ENCODE measurements around the gene ALDH16A1. TPM values are rescaled to one million over a fixed set of nuclear protein-coding genes. Genes with fewer than 3 reads are reported as not detected.

Gene ALDH16A1
- total and polyA plus RNA-seq, 2 of the 4 experiments (the other 2 are of a cell fraction), result 10.4 to 12.9 TPM

DNA sequence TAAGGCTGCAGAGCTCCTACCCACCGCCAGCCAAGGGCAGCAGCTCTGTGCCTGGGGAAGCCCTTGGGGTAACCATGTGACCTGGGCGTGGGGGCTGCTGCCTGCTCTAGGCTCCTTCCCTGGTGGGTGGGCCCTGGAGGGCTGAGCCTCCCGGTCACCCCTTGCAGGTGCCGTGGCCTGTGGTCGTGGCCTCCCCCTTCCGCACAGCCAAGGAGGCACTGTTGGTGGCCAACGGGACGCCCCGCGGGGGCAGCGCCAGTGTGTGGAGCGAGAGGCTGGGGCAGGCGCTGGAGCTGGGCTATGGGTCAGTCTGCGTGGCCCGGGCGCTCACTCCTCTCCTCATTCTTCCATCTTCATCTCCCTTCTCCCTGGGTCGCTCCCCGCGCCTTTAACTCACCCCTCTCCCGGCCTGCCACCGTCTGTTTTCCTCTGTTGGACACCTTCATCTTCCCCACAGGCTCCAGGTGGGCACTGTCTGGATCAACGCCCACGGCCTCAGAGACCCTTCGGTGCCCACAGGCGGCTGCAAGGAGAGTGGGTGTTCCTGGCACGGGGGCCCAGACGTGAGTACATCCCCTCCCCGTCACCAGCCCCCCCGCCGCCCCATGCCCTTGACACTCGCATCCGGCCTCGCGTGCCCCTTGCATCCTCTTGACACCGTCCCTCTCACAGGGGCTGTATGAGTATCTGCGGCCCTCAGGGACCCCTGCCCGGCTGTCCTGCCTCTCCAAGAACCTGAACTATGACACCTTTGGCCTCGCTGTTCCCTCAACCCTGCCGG, 11.1 kb downstream of the ALDH16A1 start:
- H2BK15ac ChIP-seq (ENCODE audit: low read depth, low read length), result no peak overlapping the region
- H3K4me2 ChIP-seq (ENCODE audit: low read depth, low read length), result no peak overlapping the region
- H2BK20ac ChIP-seq (ENCODE audit: low read depth, low read length), result no peak overlapping the region
- peaks cover 2% of the 10 kb centered on the region; the same call in 1 of the 2 replicates for H3K9me1 ChIP-seq (ENCODE audit: insufficient read depth, low read length)
- BruUV-seq (replicated peaks), result no TSS peak
- no peak overlapping the region for H3K4ac ChIP-seq (ENCODE audit: low read depth, low read length)
- H3K56ac ChIP-seq (ENCODE audit: extremely low read depth, insufficient read depth, low read length), result no peak overlapping the region
- no peak overlapping the region for H3K23ac ChIP-seq (ENCODE audit: low read depth, low read length)
- ChIA-PET CTCF (no interaction called here), POLR2A (ENCODE audit: unreplicated experiment) (no interaction called here)
- intact Hi-C loops (cut with micrococcal nuclease), result no loop called here
- DNase-seq (no peak), ATAC-seq (ENCODE audit: low read depth) (no peak)
- no peak overlapping the region for H4K91ac ChIP-seq (ENCODE audit: insufficient read depth, low read depth, low read length)
- H3K18ac ChIP-seq (ENCODE audit: low read depth, low read length), result no peak overlapping the region
- dilution Hi-C loops (cut with HindIII; ENCODE audit: low sequenced_read_pairs, unreplicated experiment), result no loop called here
- no peak overlapping the region for H4K5ac ChIP-seq (ENCODE audit: low read depth, low read length)
- 88% methylated on average over 20 of the region's 39 CpGs; no CpG with 5 or more reads in 1 of the 2 experiments for WGBS, 2 experiments (ENCODE audit: extremely low coverage in 2 of 2, insufficient read length in 1 of 2)
- TF ChIP-seq RFX5 (IDR thresholded peaks at IDR 0.05; ENCODE audit: low read depth, low read length) (no peak), RAD21 (IDR thresholded peaks at IDR 0.05; ENCODE audit: low read length) (no peak), CEBPB (IDR thresholded peaks at IDR 0.05; ENCODE audit: low read depth, low read length) (no peak), MAFK (IDR thresholded peaks at IDR 0.05; ENCODE audit: low read depth, low read length) (no peak), RCOR1 (IDR thresholded peaks at IDR 0.05; ENCODE audit: insufficient replicate concordance, low read length) (no peak), MXI1 (IDR thresholded peaks at IDR 0.05; ENCODE audit: borderline replicate concordance, low read depth, low read length) (no peak), BHLHE40 (IDR thresholded peaks at IDR 0.05; ENCODE audit: low read depth, low read length) (no peak), FOS (IDR thresholded peaks at IDR 0.05; ENCODE audit: low read depth, low read length) (no peak)
- TF ChIP-seq, protein P1, sequence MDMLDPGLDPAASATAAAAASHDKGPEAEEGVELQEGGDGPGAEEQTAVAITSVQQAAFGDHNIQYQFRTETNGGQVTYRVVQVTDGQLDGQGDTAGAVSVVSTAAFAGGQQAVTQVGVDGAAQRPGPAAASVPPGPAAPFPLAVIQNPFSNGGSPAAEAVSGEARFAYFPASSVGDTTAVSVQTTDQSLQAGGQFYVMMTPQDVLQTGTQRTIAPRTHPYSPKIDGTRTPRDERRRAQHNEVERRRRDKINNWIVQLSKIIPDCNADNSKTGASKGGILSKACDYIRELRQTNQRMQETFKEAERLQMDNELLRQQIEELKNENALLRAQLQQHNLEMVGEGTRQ (IDR thresholded peaks at IDR 0.05; ENCODE audit: low read depth, low read length), result no peak
- TF ChIP-seq, protein P2, sequence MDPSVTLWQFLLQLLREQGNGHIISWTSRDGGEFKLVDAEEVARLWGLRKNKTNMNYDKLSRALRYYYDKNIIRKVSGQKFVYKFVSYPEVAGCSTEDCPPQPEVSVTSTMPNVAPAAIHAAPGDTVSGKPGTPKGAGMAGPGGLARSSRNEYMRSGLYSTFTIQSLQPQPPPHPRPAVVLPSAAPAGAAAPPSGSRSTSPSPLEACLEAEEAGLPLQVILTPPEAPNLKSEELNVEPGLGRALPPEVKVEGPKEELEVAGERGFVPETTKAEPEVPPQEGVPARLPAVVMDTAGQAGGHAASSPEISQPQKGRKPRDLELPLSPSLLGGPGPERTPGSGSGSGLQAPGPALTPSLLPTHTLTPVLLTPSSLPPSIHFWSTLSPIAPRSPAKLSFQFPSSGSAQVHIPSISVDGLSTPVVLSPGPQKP (IDR thresholded peaks at IDR 0.05; ENCODE audit: borderline replicate concordance, low read depth, low read length), result no peak
- no peak overlapping the region for H4K8ac ChIP-seq (ENCODE audit: low read depth in 2 of 2, low read length in 2 of 2)
- no peak overlapping the region for H3K14ac ChIP-seq (replicated peaks; ENCODE audit: low read depth, low read length)
- no peaks in the 10 kb centered on the region for H3K27me3 ChIP-seq (ENCODE audit: control insufficient read depth, insufficient read depth, low read length)
- H3K9me3 ChIP-seq (ENCODE audit: control insufficient read depth, insufficient read depth, low read length), result no peaks in the 10 kb centered on the region
- in situ Hi-C loops (cut with MboI; ENCODE audit: low sequenced_read_pairs), result no loop called here
- H2BK5ac ChIP-seq (ENCODE audit: low read depth, low read length, poor library complexity, severe bottlenecking), result no peak overlapping the region
- no peak overlapping the region for H2AK5ac ChIP-seq (ENCODE audit: low read depth, low read length)
- no peak overlapping the region for H3K9ac ChIP-seq (ENCODE audit: low read depth, low read length)
- H3K79me1 ChIP-seq (ENCODE audit: low read depth in 1 of 2, low read length in 2 of 2), result no peaks in the 10 kb centered on the region
- H3K4me3 ChIP-seq (ENCODE audit: insufficient read depth, low read depth, low read length), result no peak overlapping the region
- no peaks in the 10 kb centered on the region for H4K20me1 ChIP-seq (ENCODE audit: insufficient read depth, low read length)
- H3K27ac ChIP-seq (ENCODE audit: insufficient read depth, low read length), result no peak overlapping the region
- H2AK9ac ChIP-seq (replicated peaks; ENCODE audit: low read depth, low read length, poor library complexity), result no peak overlapping the region
- no peak overlapping the region for H2BK120ac ChIP-seq (ENCODE audit: low read depth, low read length)
- peaks cover 10% of the 10 kb centered on the region for H3K36me3 ChIP-seq (ENCODE audit: control insufficient read depth, insufficient read depth, low read length)
- peak overlapping the region; percentile 21 for H2AFZ ChIP-seq (replicated peaks; ENCODE audit: low read length, poor library complexity)
- H3K4me1 ChIP-seq (ENCODE audit: control insufficient read depth, insufficient read depth, low read length), result peaks cover 2% of the 10 kb centered on the region; the same call in 1 of the 2 replicates

Data from IMR-90 (cell line).